ENCODE results near the gene FBRS.

GRCh38 chr16:30675143-30675542, 16.9 kb downstream of the FBRS start:
- TF ChIP-seq CTCF (conservative IDR thresholded peaks at IDR 0.05 in 1 of 2, IDR thresholded peaks at IDR 0.05 in 1 of 2; ENCODE audit: low read depth in 1 of 2, low read length in 2 of 2) (no peak), EZH2 (IDR thresholded peaks at IDR 0.05; ENCODE audit: low read length, missing control alignments) (no peak)

Measured in fibroblast of lung (primary cell).